GM15510 (cell line): ENCODE measurements around the gene CAMKMT.

Source experiments
- POLR2A ChIP-seq: IDR thresholded peaks from 3 replicates; pipeline ENCODE4 v1.6.1; 2011; ENCODE audit warnings: borderline replicate concordance; ENCODE audit not compliant: insufficient read length; ENCODE audit errors: extremely low read depth

The CAMKMT gene

GRCh38 chr2:44348400-44348799 is 13.3 kb upstream of the CAMKMT start:
- no peak for TF ChIP-seq POLR2A

GRCh38 chr2:44349506-44349905 is 12.2 kb upstream of the CAMKMT start:
- TF ChIP-seq POLR2A, result no peak

DNA sequence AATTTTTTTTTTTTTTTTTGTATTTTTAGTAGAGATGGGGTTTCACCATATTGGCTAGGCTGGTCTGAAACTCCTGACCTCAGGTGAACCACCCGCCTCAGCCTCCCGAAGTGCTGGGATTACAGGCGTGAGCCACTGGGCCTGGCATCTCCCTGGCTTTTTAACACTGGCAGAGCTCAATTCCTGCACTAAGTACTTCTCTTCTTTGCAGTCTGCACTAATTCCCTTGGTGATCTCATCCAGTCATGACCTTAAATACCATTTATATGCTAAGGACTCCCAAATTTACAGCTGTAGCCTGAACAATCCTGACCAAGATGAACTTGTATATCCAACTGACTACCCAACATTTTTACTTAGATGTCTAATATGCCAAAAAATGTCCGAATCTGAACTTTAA is 10.7 kb upstream of the CAMKMT start:
- no peak for TF ChIP-seq POLR2A

- no peak for TF ChIP-seq POLR2A
These were observed 10.1 kb upstream of the CAMKMT start for GRCh38 chr2:44351676-44352075.

DNA sequence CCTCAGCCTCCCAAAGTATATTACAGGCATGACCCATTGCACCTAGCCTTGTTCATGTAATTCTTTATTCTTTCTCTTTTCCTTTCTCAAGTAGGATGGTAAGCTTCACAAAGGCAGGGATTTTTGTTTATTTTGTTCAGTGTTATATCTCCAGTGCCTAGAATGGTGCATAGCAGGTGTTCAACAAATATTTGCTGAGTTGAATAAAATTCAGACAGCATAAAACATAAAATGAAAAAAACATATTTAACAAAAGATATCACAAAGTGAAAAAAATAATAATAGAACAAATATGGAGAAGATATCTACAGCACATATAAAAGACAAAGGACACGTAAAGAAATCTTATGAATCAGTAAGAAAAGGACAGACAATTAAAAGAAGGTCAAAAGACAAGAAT is 9.2 kb upstream of the CAMKMT start:
- no peak for TF ChIP-seq POLR2A

- TF ChIP-seq POLR2A, result no peak
These were observed 7.0 kb upstream of the CAMKMT start for GRCh38 chr2:44354761-44355160.

- TF ChIP-seq POLR2A, result no peak
These were observed 3.2 kb upstream of the CAMKMT start for GRCh38 chr2:44358503-44358902.

DNA sequence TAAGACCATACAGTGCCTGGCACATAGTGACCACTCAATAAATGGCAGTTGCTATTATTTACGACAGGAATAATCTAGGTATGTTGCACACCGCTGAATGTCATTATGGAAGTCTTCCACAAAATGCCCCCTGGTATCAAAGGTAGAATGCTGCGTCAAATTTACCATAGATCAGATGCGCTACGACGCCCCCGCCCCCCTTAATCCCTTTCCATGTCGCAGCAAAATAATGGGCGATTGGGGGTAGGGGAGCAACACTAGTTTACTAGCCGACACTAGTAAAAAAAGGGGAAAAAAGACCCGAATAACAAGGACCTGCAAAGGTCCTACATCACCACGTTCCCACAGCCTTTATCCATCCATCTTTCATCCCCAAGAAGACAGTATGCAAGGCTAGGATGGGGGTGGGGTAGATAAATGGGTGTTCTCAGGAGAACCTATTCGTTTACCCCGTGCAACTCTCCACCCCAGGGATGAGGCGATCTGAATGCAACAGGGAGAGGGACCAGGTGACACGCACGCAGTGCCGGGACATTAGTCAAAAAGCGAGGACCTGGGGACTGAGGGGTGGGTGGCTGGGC is 908 bp upstream of the CAMKMT start:
- no peak for TF ChIP-seq POLR2A

DNA sequence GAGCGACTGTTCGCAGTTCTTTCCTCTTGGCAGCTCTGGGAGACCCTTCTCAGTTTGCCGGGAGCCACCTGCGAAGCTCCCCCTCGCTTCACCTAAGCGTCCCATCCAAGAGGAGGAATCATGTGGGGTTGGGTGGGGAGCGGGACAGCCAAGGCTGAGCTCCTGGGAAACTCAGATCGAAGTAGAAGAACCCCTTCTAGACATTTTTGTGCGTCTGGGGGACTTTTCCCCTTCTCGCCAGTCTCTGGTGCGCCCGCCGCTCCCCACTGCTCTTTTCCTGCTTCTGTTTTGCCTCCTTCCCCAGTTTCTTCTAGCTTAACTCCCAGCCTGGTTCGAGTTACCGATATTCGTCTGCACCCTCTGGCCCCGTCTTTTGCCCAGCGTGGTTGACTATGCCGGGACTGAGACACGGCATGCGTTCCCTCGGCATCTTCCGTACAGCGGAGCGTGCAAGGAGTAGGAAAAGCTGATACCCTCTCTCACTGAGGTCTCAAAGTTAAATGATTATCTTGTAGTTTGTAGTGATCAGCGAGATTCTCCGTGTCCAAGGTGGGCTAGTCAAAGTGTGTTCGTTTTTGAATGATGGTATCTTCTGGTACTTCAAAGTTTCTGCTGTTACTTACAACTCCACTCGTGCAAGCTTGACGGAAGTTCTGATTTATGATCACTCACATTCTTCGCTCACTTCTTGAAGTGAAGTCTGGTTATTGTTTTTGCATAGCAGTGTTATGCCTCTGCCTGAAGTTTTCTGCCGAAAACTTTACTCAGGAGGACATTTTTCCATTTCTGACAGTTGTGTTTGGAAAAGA is 664 bp downstream of the CAMKMT start:
- TF ChIP-seq POLR2A, result no peak

DNA sequence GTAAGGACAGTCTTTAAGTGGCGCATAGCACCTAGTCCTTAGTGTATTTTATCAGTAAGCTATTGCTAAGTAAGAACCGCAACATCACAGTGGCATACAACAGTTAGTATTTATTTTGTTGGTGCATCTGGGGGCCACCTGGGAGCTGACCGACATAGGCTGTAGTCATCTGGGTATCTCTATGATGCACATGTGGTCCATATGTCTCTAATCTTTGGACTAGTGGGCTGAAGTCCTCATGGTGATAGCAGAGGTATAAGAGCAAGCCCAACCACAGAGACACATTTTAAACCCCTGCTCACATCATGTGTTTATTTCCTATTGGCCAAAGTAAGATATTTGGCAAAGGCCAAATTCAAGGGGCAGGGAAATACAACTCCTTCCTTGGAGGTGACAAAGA is 2.9 kb downstream of the CAMKMT start:
- TF ChIP-seq POLR2A, result no peak

GRCh38 chr2:44367591-44367990 is 5.8 kb downstream of the CAMKMT start:
- TF ChIP-seq POLR2A, result no peak

DNA sequence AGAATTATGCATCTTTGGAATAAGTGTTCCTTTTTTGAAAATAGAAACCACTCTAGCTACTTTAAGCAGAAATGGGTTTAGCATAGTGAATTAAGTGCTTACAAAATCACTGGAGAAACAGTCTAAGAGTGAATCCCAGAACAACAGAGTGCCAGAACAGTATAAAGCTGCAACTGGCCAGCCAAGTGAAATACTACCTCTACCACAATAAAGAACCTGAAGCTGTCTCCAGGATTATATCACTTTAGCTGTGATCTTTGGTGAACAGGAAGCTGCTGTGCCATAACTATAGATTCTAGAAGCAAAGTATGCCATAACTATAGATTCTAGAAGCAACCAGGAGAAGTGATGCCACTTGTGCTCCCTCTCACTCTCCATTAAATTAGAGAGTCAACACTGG is 7.6 kb downstream of the CAMKMT start:
- TF ChIP-seq POLR2A, result no peak

DNA sequence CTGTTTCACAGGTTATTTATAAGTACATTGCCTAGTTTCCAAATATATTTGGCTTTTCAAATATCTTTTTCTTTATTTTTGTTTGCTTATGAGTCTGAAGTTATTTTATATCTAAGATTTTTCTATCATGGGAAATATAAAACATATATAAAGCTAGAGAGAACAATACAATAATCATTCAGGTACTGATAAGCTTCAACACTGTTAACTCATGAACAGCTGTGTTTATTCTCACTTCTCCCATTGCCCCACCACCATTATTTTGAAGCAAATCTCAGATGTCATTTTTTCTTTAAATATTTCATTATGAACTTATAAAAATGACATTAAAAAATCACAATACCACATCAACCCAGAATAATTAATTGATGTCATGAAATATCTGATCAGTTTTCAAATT is 9.7 kb downstream of the CAMKMT start:
- TF ChIP-seq POLR2A, result no peak

GRCh38 chr2:44372246-44372645 is 10.5 kb downstream of the CAMKMT start:
- TF ChIP-seq POLR2A, result no peak

GRCh38 chr2:44377486-44377885 is 15.7 kb downstream of the CAMKMT start:
- TF ChIP-seq POLR2A, result no peak

GRCh38 chr2:44388877-44389276 is 27.1 kb downstream of the CAMKMT start:
- no peak for TF ChIP-seq POLR2A
